Measurements from ENCODE around the gene PRDM16. TPM values are rescaled to one million over a fixed set of nuclear protein-coding genes. Genes with fewer than 3 reads are reported as not detected.

Gene PRDM16
- total and polyA plus RNA-seq, 2 experiments from 2014 or later, result 0.14 to 0.16 TPM

DNA sequence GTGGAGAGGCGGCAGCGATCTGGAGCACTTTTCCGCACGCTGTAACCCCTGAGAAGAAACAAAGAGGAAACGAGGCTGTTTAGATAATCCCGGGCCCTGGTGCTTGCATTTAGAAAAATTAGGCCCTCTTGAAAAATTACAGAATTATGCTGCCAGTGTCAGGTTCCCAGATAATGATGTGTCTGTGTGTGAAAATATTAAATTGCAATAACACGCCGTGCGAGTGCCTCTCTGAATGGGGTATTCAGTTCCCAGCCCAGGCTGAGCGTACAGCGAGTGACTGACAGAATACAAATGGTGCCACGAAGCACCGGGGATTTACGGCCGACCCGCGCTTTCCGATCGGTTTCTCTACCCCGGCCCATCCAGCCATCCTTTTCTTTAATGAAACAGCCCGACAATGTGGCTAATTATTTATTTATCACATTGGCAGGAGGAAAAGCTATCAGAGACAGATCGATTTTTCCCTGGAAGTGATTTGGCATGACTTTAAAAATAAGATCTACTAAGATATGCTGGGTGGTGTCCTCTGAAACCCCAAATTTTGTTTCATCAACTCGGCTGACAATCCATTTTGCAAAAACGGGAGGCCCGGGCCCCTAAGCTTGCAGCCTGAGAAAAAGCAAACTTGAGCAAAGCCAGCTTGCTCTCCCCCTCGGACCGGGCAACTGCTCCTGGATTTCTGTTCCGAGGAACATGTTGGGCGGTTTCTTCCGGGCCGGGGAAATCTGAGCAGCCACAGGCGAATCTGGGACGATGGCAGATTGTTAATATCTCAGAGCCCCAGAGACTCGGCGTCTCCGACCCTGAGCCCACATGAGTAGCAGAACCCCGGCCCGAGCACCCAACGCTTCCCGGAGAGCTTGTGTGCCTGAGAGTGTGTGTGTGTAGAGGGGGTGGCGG is 11.3 kb downstream of the PRDM16 start:
- Histone ChIP-seq H3F3A (replicated peaks; ENCODE audit: low read depth) (no peaks in the 10 kb centered on the region), H3K79me2 (replicated peaks; ENCODE audit: insufficient read depth) (no peaks in the 10 kb centered on the region), H3K36me3 (ENCODE audit: insufficient read depth) (no peaks in the 10 kb centered on the region), H3K27me3 (ENCODE audit: insufficient read depth) (peaks cover 4% of the 10 kb centered on the region), H3K4me1 (ENCODE audit: insufficient read depth) (no peaks in the 10 kb centered on the region), H3K4me2 (no peak overlapping the region), H3K9me2 (ENCODE audit: insufficient read depth) (no peaks in the 10 kb centered on the region), H2AFZ (no peak overlapping the region), H3K27ac (ENCODE audit: low read depth) (no peak overlapping the region), H4K20me1 (replicated peaks; ENCODE audit: insufficient read depth) (no peaks in the 10 kb centered on the region), H3K4me3 (no peak overlapping the region)
- peaks cover 8% of the 10 kb centered on the region; the same call in 2 of the 3 replicates for H3K4me1 Mint-ChIP-seq
- H3K27ac Mint-ChIP-seq, result no peak overlapping the region
- H3K9me3 Mint-ChIP-seq, result no peaks in the 10 kb centered on the region
- TF ChIP-seq, protein P1, sequence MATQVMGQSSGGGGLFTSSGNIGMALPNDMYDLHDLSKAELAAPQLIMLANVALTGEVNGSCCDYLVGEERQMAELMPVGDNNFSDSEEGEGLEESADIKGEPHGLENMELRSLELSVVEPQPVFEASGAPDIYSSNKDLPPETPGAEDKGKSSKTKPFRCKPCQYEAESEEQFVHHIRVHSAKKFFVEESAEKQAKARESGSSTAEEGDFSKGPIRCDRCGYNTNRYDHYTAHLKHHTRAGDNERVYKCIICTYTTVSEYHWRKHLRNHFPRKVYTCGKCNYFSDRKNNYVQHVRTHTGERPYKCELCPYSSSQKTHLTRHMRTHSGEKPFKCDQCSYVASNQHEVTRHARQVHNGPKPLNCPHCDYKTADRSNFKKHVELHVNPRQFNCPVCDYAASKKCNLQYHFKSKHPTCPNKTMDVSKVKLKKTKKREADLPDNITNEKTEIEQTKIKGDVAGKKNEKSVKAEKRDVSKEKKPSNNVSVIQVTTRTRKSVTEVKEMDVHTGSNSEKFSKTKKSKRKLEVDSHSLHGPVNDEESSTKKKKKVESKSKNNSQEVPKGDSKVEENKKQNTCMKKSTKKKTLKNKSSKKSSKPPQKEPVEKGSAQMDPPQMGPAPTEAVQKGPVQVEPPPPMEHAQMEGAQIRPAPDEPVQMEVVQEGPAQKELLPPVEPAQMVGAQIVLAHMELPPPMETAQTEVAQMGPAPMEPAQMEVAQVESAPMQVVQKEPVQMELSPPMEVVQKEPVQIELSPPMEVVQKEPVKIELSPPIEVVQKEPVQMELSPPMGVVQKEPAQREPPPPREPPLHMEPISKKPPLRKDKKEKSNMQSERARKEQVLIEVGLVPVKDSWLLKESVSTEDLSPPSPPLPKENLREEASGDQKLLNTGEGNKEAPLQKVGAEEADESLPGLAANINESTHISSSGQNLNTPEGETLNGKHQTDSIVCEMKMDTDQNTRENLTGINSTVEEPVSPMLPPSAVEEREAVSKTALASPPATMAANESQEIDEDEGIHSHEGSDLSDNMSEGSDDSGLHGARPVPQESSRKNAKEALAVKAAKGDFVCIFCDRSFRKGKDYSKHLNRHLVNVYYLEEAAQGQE (IDR thresholded peaks at IDR 0.05; ENCODE audit: unreplicated experiment), result no peak
- no peaks in the 10 kb centered on the region for H3K36me3 Mint-ChIP-seq (ENCODE audit: low read depth)
- ATAC-seq (no peak), DNase-seq (ENCODE audit: low spot score) (no peak)
- no peak overlapping the region for H3K4me3 Mint-ChIP-seq
- H3K27me3 Mint-ChIP-seq (ENCODE audit: insufficient read depth, low read depth, poor library complexity), result peaks cover 10% of the 10 kb centered on the region

DNA sequence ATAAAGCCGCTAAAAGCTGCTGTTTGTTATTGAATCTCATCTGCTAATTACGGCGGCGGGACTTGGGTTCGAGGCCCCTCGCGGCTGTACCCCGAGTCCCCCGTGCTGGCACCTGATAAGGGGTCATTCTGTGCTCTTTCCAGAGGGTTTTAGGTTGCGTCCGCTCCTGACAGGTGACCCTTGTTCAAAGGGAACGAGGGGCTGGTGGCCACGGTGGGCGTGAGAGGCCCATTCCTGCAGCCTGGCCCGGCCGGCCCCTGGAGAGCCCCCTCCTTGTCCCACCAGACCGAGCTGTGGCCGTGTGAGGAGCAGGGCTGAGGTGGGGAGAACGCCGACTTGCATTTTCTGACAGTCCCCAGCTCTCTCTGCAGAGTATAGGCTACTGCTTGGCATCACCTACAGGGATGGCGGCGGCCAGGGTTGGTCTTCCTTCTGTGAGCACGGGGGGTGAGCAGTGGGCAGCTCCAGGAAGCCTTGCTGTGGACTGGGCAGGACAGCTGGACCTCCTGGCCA is 12.2 kb downstream of the PRDM16 start:
- Histone ChIP-seq H3K79me2 (replicated peaks; ENCODE audit: insufficient read depth) (no peaks in the 10 kb centered on the region), H3K27ac (ENCODE audit: low read depth) (no peak overlapping the region), H3K4me3 (no peak overlapping the region), H3F3A (replicated peaks; ENCODE audit: low read depth) (no peaks in the 10 kb centered on the region), H3K9me2 (ENCODE audit: insufficient read depth) (no peaks in the 10 kb centered on the region), H3K36me3 (ENCODE audit: insufficient read depth) (no peaks in the 10 kb centered on the region), H4K20me1 (replicated peaks; ENCODE audit: insufficient read depth) (no peaks in the 10 kb centered on the region), H3K4me1 (ENCODE audit: insufficient read depth) (no peaks in the 10 kb centered on the region), H2AFZ (no peak overlapping the region), H3K27me3 (ENCODE audit: insufficient read depth) (no peaks in the 10 kb centered on the region), H3K4me2 (no peak overlapping the region)
- DNase-seq (ENCODE audit: low spot score) (no peak), ATAC-seq (no peak)
- peaks cover 8% of the 10 kb centered on the region; the same call in 2 of the 3 replicates for H3K4me1 Mint-ChIP-seq
- no peak overlapping the region for H3K4me3 Mint-ChIP-seq
- H3K27me3 Mint-ChIP-seq (ENCODE audit: insufficient read depth, low read depth, poor library complexity), result peaks cover 4% of the 10 kb centered on the region
- no peak overlapping the region for H3K27ac Mint-ChIP-seq
- no peaks in the 10 kb centered on the region for H3K36me3 Mint-ChIP-seq (ENCODE audit: low read depth)
- no peaks in the 10 kb centered on the region for H3K9me3 Mint-ChIP-seq
- no peak for TF ChIP-seq NANOG (IDR thresholded peaks at IDR 0.05; ENCODE audit: borderline replicate concordance)
- TF ChIP-seq ZNF114 (CRISPR knock-in tag; IDR thresholded peaks at IDR 0.05), result no peak
- no peak for TF ChIP-seq JUNB (IDR thresholded peaks at IDR 0.05; ENCODE audit: unreplicated experiment)
- no peak for TF ChIP-seq EZH2 (IDR thresholded peaks at IDR 0.05; ENCODE audit: low read depth, unreplicated experiment)
- TF ChIP-seq, protein P2, sequence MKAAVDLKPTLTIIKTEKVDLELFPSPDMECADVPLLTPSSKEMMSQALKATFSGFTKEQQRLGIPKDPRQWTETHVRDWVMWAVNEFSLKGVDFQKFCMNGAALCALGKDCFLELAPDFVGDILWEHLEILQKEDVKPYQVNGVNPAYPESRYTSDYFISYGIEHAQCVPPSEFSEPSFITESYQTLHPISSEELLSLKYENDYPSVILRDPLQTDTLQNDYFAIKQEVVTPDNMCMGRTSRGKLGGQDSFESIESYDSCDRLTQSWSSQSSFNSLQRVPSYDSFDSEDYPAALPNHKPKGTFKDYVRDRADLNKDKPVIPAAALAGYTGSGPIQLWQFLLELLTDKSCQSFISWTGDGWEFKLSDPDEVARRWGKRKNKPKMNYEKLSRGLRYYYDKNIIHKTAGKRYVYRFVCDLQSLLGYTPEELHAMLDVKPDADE (IDR thresholded peaks at IDR 0.05), result no peak
- TF ChIP-seq, protein P3, sequence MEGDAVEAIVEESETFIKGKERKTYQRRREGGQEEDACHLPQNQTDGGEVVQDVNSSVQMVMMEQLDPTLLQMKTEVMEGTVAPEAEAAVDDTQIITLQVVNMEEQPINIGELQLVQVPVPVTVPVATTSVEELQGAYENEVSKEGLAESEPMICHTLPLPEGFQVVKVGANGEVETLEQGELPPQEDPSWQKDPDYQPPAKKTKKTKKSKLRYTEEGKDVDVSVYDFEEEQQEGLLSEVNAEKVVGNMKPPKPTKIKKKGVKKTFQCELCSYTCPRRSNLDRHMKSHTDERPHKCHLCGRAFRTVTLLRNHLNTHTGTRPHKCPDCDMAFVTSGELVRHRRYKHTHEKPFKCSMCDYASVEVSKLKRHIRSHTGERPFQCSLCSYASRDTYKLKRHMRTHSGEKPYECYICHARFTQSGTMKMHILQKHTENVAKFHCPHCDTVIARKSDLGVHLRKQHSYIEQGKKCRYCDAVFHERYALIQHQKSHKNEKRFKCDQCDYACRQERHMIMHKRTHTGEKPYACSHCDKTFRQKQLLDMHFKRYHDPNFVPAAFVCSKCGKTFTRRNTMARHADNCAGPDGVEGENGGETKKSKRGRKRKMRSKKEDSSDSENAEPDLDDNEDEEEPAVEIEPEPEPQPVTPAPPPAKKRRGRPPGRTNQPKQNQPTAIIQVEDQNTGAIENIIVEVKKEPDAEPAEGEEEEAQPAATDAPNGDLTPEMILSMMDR (conservative IDR thresholded peaks at IDR 0.05; ENCODE audit: low read depth in 2 of 2), result no peak
- no peak for TF ChIP-seq ZNF331 (CRISPR knock-in tag; IDR thresholded peaks at IDR 0.05; ENCODE audit: low read depth)
- no peak for TF ChIP-seq STAT1 (IDR thresholded peaks at IDR 0.05; ENCODE audit: unreplicated experiment)
- TF ChIP-seq EZH2phosphoT487 (IDR thresholded peaks at IDR 0.05; ENCODE audit: unreplicated experiment), result no peak
- no peak for TF ChIP-seq POLR2AphosphoS5 (IDR thresholded peaks at IDR 0.05; ENCODE audit: low read depth)
- TF ChIP-seq, protein P1 (IDR thresholded peaks at IDR 0.05; ENCODE audit: unreplicated experiment), result no peak

All from GM23338 (cell line).